Measurements from ENCODE around the gene CHAF1B.

- TF ChIP-seq CTCF (IDR thresholded peaks at IDR 0.05; ENCODE audit: control extremely low read depth in 1 of 3, insufficient read depth in 1 of 3, low read depth in 1 of 3, low read length in 3 of 3) (peak in 1 of 3 experiments; percentile 46; a peak in 2 of 4 replicates), GABPA (IDR thresholded peaks at IDR 0.05; ENCODE audit: borderline replicate concordance, insufficient read depth, low read length) (no peak), EZH2 (IDR thresholded peaks at IDR 0.05; ENCODE audit: low read depth, low read length, severe bottlenecking) (no peak), RAD21 (IDR thresholded peaks at IDR 0.05 in 1 of 2, conservative IDR thresholded peaks at IDR 0.05 in 1 of 2; ENCODE audit: low read depth in 2 of 2, low read length in 2 of 2) (peak; percentile 5 to 23; a peak in 2 of 4 replicates), MAFK (IDR thresholded peaks at IDR 0.05; ENCODE audit: low read depth, low read length) (no peak), POLR2A (IDR thresholded peaks at IDR 0.05; ENCODE audit: control extremely low read depth in 1 of 2, low read depth in 2 of 2, low read length in 2 of 2) (no peak), CEBPB (IDR thresholded peaks at IDR 0.05; ENCODE audit: low read depth, low read length) (no peak)
Observed at GRCh38 chr21:36388835-36389234, 3.6 kb downstream of the CHAF1B start.

All from H1 (cell line).